MM.1S (cell line): ENCODE measurements around the gene FOXO1.

ENCODE experiments used
- DNase-seq: peaks from one replicate; pipeline ENCODE4 v3.0.0-alpha.2; 2015
- H2AFZ ChIP-seq: fragments of 300-600 bp; sonication (generic); 2 replicates; pipeline ENCODE4 v1.6.0; 2016; ENCODE audit warnings: antibody characterized with exemption, low read length
- H3F3A ChIP-seq: fragments of 300-600 bp; sonication (generic); 2 replicates; pipeline ENCODE4 v1.6.1; 2016; ENCODE audit warnings: mild to moderate bottlenecking, antibody characterized with exemption, low read length, moderate library complexity, mixed read lengths; ENCODE audit not compliant: insufficient read depth
- H3K27ac ChIP-seq: fragments of 300-600 bp; sonication (generic); 2 replicates; pipeline ENCODE4 v1.5.1; 2016; ENCODE audit warnings: mild to moderate bottlenecking, low read length
- H3K27me3 ChIP-seq: fragments of 300-600 bp; sonication (generic); replicated peaks from 2 replicates; pipeline ENCODE4 v1.6.0; 2016; ENCODE audit warnings: low read length; ENCODE audit not compliant: insufficient read depth
- H3K36me3 ChIP-seq: fragments of 300-600 bp; sonication (generic); replicated peaks from 2 replicates; pipeline ENCODE4 v1.6.1; 2016; ENCODE audit warnings: mild to moderate bottlenecking, low read length, mixed read lengths; ENCODE audit not compliant: insufficient read depth
- H3K4me1 ChIP-seq: fragments of 300-600 bp; sonication (generic); 2 replicates; pipeline ENCODE4 v1.6.1; 2016; ENCODE audit warnings: low read length, mixed read lengths
- H3K4me2 ChIP-seq: fragments of 300-600 bp; sonication (generic); 2 replicates; pipeline ENCODE4 v1.6.0; 2016; ENCODE audit warnings: low read depth, low read length
- H3K4me3 ChIP-seq: fragments of 300-600 bp; sonication (generic); 2 replicates; pipeline ENCODE4 v1.5.1; 2016; ENCODE audit warnings: low read length, mixed read lengths
- H3K79me2 ChIP-seq: fragments of 300-600 bp; sonication (generic); 2 replicates; pipeline ENCODE4 v1.6.1; 2016; ENCODE audit warnings: mixed run types, low read length, mixed read lengths
- H3K9ac ChIP-seq: fragments of 300-600 bp; sonication (generic); 2 replicates; pipeline ENCODE4 v1.6.1; 2016; ENCODE audit warnings: low read length, mixed read lengths
- H3K9me2 ChIP-seq: fragments of 300-600 bp; sonication (generic); replicated peaks from 2 replicates; pipeline ENCODE4 v1.6.1; 2016; ENCODE audit warnings: mild to moderate bottlenecking, low read length, mixed read lengths; ENCODE audit not compliant: insufficient read depth
- H3K9me3 ChIP-seq: fragments of 300-600 bp; sonication (generic); replicated peaks from 2 replicates; pipeline ENCODE4 v1.6.1; 2016; ENCODE audit warnings: mild to moderate bottlenecking, low read length, mixed read lengths; ENCODE audit not compliant: insufficient read depth
- H4K20me1 ChIP-seq: fragments of 300-600 bp; sonication (generic); 2 replicates; pipeline ENCODE4 v1.6.1; 2016; ENCODE audit warnings: mild to moderate bottlenecking, low read length, moderate library complexity, mixed read lengths; ENCODE audit not compliant: insufficient read depth
- CTCF ChIP-seq: fragments of 300-600 bp; sonication (generic); IDR thresholded peaks from 2 replicates; pipeline ENCODE4 v1.5.1; 2016; ENCODE audit warnings: antibody characterized with exemption, low read length, mixed read lengths
- EZH2 ChIP-seq: fragments of 300-600 bp; sonication (generic); optimal IDR thresholded peaks from 2 replicates; pipeline ENCODE3; 2017; ENCODE audit warnings: low read depth, mild to moderate bottlenecking, antibody characterized with exemption, low read length, mixed read lengths
- EZH2phosphoT487 ChIP-seq: fragments of 300-600 bp; sonication (generic); IDR thresholded peaks from 2 replicates; pipeline ENCODE4 v1.6.1; 2018; ENCODE audit warnings: antibody characterized with exemption, low read length

The FOXO1 gene

GRCh38 chr13:40556453-40556852, 110.0 kb downstream of the FOXO1 start:
- no peak overlapping the region for H3K4me2 ChIP-seq
- H3K79me2 ChIP-seq, result no peaks in the 10 kb centered on the region
- no peak for DNase-seq

GRCh38 chr13:40553356-40553755, 113.1 kb downstream of the FOXO1 start:
- no peaks in the 10 kb centered on the region for H3K4me1 ChIP-seq
- H3F3A ChIP-seq, result no peaks in the 10 kb centered on the region
- no peaks in the 10 kb centered on the region for H3K79me2 ChIP-seq
- no peaks in the 10 kb centered on the region for H3K27me3 ChIP-seq
- no peak overlapping the region for H3K4me2 ChIP-seq
- H3K9me3 ChIP-seq, result no peaks in the 10 kb centered on the region
- no peak overlapping the region for H3K4me3 ChIP-seq
- no peak for DNase-seq
- H3K27ac ChIP-seq, result no peak overlapping the region
- H3K9me2 ChIP-seq, result no peaks in the 10 kb centered on the region
- H4K20me1 ChIP-seq, result no peaks in the 10 kb centered on the region
- H3K9ac ChIP-seq, result no peak overlapping the region
- H3K36me3 ChIP-seq, result no peaks in the 10 kb centered on the region
- H2AFZ ChIP-seq, result no peak overlapping the region
- TF ChIP-seq EZH2phosphoT487 (no peak), CTCF (no peak), EZH2 (no peak)

More at GRCh38 chr13:40556453-40556852, 110.0 kb downstream of the FOXO1 start:
- H3K9me3 ChIP-seq, result no peaks in the 10 kb centered on the region
- no peak overlapping the region for H3K27ac ChIP-seq
- no peaks in the 10 kb centered on the region for H3K36me3 ChIP-seq
- H3F3A ChIP-seq, result no peaks in the 10 kb centered on the region
- no peaks in the 10 kb centered on the region for H4K20me1 ChIP-seq
- no peak overlapping the region for H3K9ac ChIP-seq
- H3K9me2 ChIP-seq, result no peaks in the 10 kb centered on the region
- H2AFZ ChIP-seq, result no peak overlapping the region
- no peak overlapping the region for H3K4me3 ChIP-seq
- TF ChIP-seq EZH2phosphoT487, result no peak
- TF ChIP-seq EZH2, result no peak
- TF ChIP-seq CTCF, result no peak
- no peaks in the 10 kb centered on the region for H3K27me3 ChIP-seq
- no peaks in the 10 kb centered on the region for H3K4me1 ChIP-seq

GRCh38 chr13:40552895-40553294, 113.5 kb downstream of the FOXO1 start:
- H2AFZ ChIP-seq, result no peak overlapping the region
- H3K4me2 ChIP-seq, result no peak overlapping the region
- H3K9me2 ChIP-seq, result no peaks in the 10 kb centered on the region
- H4K20me1 ChIP-seq, result no peaks in the 10 kb centered on the region
- no peak overlapping the region for H3K9ac ChIP-seq
- H3K4me3 ChIP-seq, result no peak overlapping the region
- H3K27me3 ChIP-seq, result no peaks in the 10 kb centered on the region
- no peaks in the 10 kb centered on the region for H3F3A ChIP-seq
- H3K36me3 ChIP-seq, result no peaks in the 10 kb centered on the region
- no peaks in the 10 kb centered on the region for H3K9me3 ChIP-seq
- no peaks in the 10 kb centered on the region for H3K79me2 ChIP-seq
- no peak for TF ChIP-seq CTCF
- no peak for TF ChIP-seq EZH2phosphoT487
- no peak for TF ChIP-seq EZH2
- DNase-seq, result no peak
- H3K27ac ChIP-seq, result no peak overlapping the region
- H3K4me1 ChIP-seq, result no peaks in the 10 kb centered on the region

- no peaks in the 10 kb centered on the region for H3K9me2 ChIP-seq
- no peak for DNase-seq
- no peak overlapping the region for H3K4me3 ChIP-seq
- H2AFZ ChIP-seq, result no peak overlapping the region
- H3K9ac ChIP-seq, result no peak overlapping the region
- H3F3A ChIP-seq, result no peaks in the 10 kb centered on the region
- no peaks in the 10 kb centered on the region for H3K27me3 ChIP-seq
- TF ChIP-seq EZH2 (no peak), EZH2phosphoT487 (no peak), CTCF (no peak)
- no peaks in the 10 kb centered on the region for H3K79me2 ChIP-seq
- H3K36me3 ChIP-seq, result no peaks in the 10 kb centered on the region
- no peak overlapping the region for H3K4me2 ChIP-seq
- H4K20me1 ChIP-seq, result no peaks in the 10 kb centered on the region
- no peaks in the 10 kb centered on the region for H3K4me1 ChIP-seq
- H3K9me3 ChIP-seq, result no peaks in the 10 kb centered on the region
- no peak overlapping the region for H3K27ac ChIP-seq
Measured at GRCh38 chr13:40550130-40550529, 116.3 kb downstream of the FOXO1 start.
